Mesothelial cell of epicardium (in vitro differentiated cells): Measurements from ENCODE around the gene ARPC4. TPM values are rescaled to one million over a fixed set of nuclear protein-coding genes. Genes with fewer than 3 reads are reported as not detected.
A peak's percentile ranks its signal among the peaks of the same experiment; 100 is the strongest.

ENCODE experiments used
- DNase-seq, 2 experiments: peaks; one replicate each; pipeline ENCODE4 v3.0.0; 2021; ENCODE audit warnings: low spot score in 2 of 2; ENCODE audit not compliant: unreplicated experiment in 2 of 2
- H3K27ac Mint-ChIP-seq: 2 replicates; pipeline ENCODE4 v1.8.0; 2021; ENCODE audit warnings: mixed read lengths
- H3K27me3 Mint-ChIP-seq: 2 replicates; pipeline ENCODE4 v1.8.0; 2021; ENCODE audit warnings: low read depth, mixed read lengths
- H3K36me3 Mint-ChIP-seq: 2 replicates; pipeline ENCODE4 v1.8.0; 2021; ENCODE audit warnings: mixed read lengths
- H3K4me1 Mint-ChIP-seq: 2 replicates; pipeline ENCODE4 v1.8.0; 2021; ENCODE audit warnings: mixed read lengths
- H3K4me3 Mint-ChIP-seq: 2 replicates; pipeline ENCODE4 v1.8.0; 2021; ENCODE audit warnings: mild to moderate bottlenecking, moderate library complexity, mixed read lengths
- H3K9me3 Mint-ChIP-seq: 2 replicates; pipeline ENCODE4 v1.8.0; 2021; ENCODE audit warnings: mixed read lengths
- CTCF ChIP-seq: fragments of 200-600 bp; sonication (generic); IDR thresholded peaks from one replicate; pipeline ENCODE4 v1.5.0; 2021; ENCODE audit warnings: antibody characterized with exemption; ENCODE audit not compliant: unreplicated experiment
- total RNA-seq: library from RNA; stranded (reverse); gene quantifications from 3 replicates; pipeline ENCODE4 v1.2.1, GENCODE V29; 2021

Gene ARPC4
- total RNA-seq, 1 donor from 2014 or later = 138 TPM

DNA sequence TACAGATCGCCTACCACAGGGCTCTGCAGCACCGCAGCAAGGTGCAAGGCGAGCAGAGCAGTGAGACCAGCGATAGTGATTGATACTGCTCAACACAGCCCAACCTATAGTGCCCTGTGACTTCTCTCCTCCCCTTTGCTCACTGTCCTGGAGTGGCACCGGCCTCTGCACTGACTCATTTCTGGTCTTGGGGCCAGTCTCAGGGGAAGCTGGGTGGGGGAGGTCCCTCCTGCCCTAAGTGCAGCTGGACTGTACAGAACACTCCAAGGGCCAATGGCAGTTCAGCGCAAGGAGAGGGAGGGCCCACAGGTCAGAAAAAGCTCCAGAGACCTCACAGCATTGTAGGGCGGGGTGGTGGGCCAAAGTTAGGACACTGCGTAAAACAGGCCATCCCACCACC, 45.6 kb upstream of the ARPC4 start:
- no peak for DNase-seq
- Mint-ChIP-seq H3K27ac (no peak overlapping the region), H3K36me3 (peaks cover 25% of the 10 kb centered on the region), H3K9me3 (no peaks in the 10 kb centered on the region), H3K27me3 (no peaks in the 10 kb centered on the region), H3K4me1 (peaks cover 22% of the 10 kb centered on the region), H3K4me3 (no peak overlapping the region)
- no peak for TF ChIP-seq CTCF

DNA sequence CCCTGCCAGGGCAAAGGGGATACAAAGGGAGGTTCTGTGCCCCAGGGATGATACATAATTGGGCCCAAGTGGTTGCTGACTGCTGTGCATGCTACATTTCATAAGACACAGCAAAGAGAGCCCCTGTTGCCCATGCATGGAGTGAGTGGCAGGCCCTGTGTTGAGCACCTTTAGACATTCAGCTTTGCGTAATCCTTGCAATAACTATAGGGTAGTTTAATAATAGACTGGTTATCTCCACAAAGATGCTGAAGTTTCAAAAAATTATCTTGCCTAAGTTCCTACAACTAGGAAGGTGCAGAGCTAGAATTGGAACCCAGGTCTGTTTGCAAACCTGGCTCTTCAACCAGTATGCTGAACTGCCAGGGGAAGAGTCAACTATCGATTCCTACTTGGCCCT, 44.9 kb upstream of the ARPC4 start:
- peaks cover 25% of the 10 kb centered on the region for H3K36me3 Mint-ChIP-seq
- no peak overlapping the region for H3K27ac Mint-ChIP-seq
- TF ChIP-seq CTCF = no peak
- no peak for DNase-seq
- peaks cover 22% of the 10 kb centered on the region for H3K4me1 Mint-ChIP-seq
- H3K4me3 Mint-ChIP-seq = no peak overlapping the region
- no peaks in the 10 kb centered on the region for H3K9me3 Mint-ChIP-seq
- H3K27me3 Mint-ChIP-seq = no peaks in the 10 kb centered on the region

DNA sequence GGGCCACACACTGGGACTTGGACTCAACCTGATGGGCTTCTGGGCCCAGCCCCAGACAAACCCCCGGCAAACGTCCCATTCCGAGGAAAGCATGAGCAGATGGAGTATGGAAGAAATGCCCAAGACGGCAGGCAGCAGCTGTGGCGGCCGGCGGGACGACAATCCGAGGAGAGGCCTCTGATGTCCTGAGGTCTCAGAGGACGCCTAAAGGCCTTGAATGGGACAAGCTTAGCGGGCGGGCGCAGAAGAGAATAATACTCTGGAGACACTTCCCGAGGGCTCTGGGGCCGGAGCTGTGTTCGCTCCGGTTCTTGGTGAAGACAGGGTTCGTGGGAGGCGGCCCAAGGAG, 43.6 kb upstream of the ARPC4 start:
- Mint-ChIP-seq H3K4me3 (peak overlapping the region; percentile 94), H3K27ac (peak overlapping the region; percentile 97), H3K9me3 (no peaks in the 10 kb centered on the region), H3K36me3 (peaks cover 19% of the 10 kb centered on the region), H3K4me1 (peaks cover 22% of the 10 kb centered on the region), H3K27me3 (no peaks in the 10 kb centered on the region)
- DNase-seq = no peak
- no peak for TF ChIP-seq CTCF

- no peaks in the 10 kb centered on the region for H3K27me3 Mint-ChIP-seq
- peak within 1 kb of the TSS; percentile 94 for H3K4me3 Mint-ChIP-seq
- H3K27ac Mint-ChIP-seq = peak within 1 kb of the TSS; percentile 97
- no peaks in the 10 kb centered on the region for H3K9me3 Mint-ChIP-seq
- H3K36me3 Mint-ChIP-seq = peaks cover 18% of the 10 kb centered on the region
- no peak for TF ChIP-seq CTCF
- peaks cover 22% of the 10 kb centered on the region for H3K4me1 Mint-ChIP-seq
- DNase-seq = peak; percentile 92 to 97
Observed at GRCh38 chr3:9749645-9750555, 43.0 kb upstream of the ARPC4 start, which contains the start of gene OGG1. Gene OGG1, plus strand, starts transcription at chr3:9749952. Its CDS starts 335 bp downstream, at chr3:9750287.

GRCh38 chr3:9750556-9751411, 42.1 kb upstream of the ARPC4 start:
- Mint-ChIP-seq H3K4me1 (peaks cover 22% of the 10 kb centered on the region), H3K4me3 (peak overlapping the region; percentile 94), H3K9me3 (no peaks in the 10 kb centered on the region), H3K27me3 (no peaks in the 10 kb centered on the region), H3K27ac (peak overlapping the region; percentile 97), H3K36me3 (peaks cover 20% of the 10 kb centered on the region)
- no peak for DNase-seq
- no peak for TF ChIP-seq CTCF
